NK-92 treated with Interleukin-12 subunit alpha and Interleukin-12 subunit beta, amount 100 ng/mL, for 24 hours (cell line): ENCODE data around the gene D2HGDH.
"Not testable (repeated sequence)": the region's sequence is repeated elsewhere in the genome, so short reads cannot be mapped to it uniquely, and the experiment has no call there.

ENCODE experiments used
- DNase-seq: peaks from one replicate; lab custom pipeline; 2025; lab: John Stamatoyannopoulos, UW

The D2HGDH gene

DNA sequence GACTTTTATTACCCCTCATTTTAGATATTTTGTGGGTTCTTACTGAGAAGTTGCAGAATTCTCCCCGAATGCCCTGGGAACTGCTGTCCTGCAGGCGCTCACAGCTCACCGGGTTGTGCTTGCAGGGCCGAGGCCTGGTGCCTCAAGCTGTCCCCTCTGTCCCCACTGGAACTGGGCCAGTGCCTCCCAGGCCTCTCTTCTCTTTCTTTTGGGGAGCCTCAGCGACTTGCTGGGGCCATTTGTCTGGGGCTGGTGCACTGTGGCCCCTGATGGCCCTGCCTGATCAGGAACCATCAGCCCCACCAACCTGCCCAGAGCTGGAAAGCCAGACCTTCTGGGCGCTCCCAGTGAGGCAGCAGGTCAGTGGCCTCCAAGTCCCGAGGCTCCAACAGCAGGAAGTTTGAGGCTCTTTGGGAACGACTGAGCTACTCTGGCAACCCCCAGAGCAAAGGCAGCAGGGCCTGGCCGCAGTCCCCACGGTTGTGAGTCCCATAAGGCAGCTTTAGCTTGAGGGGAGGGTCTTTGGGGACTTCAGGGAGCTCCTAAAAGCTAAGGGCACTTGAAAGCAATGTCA lies 59.9 kb downstream of the D2HGDH start:
- no peak for DNase-seq

DNA sequence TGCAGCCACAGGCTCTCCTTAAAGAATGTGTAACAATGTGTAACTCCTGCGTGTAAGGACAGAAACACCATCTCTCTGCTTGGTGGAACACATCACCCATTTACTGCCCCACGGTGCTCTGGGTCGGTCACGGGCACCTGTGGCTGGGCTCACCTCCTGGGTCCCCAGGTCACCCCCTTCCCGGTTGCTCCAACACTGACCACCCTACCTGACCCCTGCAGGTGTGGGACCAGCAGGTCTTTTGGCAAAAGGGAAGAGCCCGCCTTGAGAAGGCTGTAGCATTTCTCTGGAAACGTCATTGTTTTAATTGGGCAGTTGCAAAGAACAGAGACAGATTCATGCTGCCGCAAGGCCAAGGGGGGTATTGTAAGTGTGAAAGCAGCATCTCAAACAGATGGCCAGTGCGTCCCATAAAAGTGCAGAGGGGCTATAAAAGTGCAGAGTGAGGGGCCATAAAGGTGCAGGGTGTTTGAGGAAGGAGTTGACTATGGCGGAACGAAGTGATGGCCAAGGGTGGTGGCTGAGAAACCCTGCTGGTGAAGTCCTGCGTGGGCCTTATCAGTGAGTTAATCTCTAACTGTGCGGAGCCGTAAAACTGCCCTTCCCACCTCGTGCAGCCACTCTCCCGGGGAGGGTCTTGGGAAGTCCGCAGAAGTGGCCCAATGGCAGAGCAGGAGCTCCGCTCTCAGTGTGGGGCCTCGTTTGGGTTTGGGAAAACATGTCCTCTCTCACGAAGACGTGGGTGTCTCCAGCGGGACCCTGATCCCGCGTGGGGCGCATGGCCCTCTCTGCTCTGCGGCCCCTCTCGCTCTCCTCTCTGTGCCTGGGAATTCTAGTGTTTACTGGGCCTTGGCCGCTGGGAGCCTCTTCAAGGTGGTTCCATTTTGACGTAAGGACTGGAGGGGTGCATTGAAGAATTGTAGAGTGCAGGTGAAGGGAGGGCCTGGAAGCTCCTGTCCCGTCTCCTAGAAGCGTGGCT lies 60.9 kb downstream of the D2HGDH start:
- DNase-seq: no peak

DNA sequence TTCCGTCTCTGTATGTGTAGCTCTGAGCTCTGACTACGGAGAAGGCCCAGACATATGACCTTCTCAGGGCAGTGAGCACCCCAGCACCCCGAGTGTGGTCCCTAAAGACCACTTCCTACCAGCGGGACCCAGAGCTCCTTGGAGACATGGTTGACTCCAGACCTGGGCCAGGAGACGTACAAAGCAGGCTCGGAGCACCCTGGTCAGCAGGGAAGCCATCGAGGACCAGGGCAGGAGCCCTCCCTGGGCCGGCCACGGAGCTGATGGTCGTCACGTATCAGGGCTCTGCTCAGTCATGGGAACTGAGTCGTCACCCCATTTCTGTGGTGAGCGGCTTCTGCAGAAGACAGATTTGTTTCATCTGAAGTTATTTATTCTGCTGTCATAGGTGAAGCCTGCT lies 61.8 kb downstream of the D2HGDH start:
- no peak for DNase-seq

DNA sequence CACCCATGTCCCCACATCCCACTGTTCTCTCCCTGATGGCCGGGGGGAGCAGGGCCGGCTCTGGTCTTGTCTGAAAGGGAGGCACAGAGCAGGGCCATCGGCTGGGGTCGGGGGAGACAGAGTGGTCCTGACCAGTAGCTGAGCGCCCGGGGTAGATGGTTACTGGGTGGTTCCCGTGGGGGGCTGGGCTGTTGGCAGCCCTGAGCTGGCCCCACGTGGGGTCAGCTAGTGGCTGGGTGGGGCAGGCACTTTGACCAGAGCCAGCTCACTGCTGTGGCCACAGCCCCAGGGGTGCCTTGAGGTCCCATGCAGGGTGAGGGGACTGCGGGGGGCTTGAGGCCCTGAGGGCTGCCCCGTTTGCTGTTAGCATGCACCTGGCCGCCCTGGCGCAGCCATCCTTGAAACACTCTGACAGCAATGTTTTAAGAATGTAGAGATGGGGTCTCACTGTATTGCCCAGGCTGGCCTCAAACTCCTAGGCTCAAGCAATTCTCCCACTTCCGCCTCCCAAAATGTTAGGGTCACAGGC lies 62.2 kb downstream of the D2HGDH start:
- no peak for DNase-seq

DNA sequence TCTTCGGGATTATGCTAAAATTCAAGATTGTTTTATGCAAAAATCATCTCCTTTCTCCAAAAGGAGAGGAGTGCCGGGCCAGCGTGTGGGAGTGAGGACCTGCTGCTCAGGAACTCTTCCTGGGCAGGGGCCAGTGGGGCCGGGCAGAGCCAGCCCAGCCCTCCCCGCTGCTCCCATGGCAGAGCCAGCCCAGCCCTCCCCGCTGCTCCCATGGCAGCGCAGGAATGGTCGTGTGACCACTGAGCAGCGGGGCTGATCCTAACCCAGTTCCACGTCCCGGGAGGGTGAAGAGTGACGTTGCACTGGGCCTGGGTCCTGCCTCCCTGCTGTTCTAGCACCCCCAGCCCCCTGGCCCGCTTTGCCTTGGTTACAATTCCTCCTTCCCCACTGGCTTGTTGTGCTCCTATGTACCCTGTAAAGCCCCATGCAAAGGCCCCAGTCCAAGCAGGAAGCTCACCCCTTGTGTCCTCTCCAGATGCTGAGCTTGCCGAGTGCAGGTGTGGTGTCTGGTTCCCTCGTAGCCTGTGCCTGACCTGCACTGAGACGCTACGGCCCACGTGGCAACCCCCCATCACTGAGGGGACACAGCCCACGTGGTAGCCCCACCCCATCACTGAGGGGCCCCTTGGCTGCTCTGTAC lies 63.1 kb downstream of the D2HGDH start:
- no peak for DNase-seq

DNA sequence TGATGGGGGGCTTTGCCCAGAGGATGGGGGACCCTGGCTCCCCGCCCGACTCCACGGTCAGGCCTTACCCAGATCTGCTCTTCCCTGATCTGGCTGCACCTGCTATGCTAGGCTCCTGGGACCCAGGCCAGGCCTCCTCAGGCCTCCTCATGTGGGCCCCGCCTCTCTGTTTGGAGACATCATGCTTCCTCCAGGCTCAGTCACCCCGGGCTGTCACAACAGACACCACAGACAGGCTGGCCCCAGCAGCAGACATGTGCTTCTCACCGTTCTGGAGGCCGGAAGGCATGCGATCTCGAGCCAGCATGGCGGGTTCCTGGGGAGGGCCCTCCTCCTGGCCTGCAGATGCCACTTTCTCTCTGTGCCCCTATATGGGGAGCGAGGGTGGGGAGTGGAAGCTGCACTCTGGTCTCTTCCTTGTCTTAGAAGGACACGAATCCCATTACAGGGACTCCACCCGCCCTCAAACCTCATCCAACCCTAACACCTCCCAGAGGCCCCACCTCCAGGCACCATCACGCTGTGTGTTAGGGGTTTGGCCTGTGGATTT lies 63.7 kb downstream of the D2HGDH start:
- no peak for DNase-seq

DNA sequence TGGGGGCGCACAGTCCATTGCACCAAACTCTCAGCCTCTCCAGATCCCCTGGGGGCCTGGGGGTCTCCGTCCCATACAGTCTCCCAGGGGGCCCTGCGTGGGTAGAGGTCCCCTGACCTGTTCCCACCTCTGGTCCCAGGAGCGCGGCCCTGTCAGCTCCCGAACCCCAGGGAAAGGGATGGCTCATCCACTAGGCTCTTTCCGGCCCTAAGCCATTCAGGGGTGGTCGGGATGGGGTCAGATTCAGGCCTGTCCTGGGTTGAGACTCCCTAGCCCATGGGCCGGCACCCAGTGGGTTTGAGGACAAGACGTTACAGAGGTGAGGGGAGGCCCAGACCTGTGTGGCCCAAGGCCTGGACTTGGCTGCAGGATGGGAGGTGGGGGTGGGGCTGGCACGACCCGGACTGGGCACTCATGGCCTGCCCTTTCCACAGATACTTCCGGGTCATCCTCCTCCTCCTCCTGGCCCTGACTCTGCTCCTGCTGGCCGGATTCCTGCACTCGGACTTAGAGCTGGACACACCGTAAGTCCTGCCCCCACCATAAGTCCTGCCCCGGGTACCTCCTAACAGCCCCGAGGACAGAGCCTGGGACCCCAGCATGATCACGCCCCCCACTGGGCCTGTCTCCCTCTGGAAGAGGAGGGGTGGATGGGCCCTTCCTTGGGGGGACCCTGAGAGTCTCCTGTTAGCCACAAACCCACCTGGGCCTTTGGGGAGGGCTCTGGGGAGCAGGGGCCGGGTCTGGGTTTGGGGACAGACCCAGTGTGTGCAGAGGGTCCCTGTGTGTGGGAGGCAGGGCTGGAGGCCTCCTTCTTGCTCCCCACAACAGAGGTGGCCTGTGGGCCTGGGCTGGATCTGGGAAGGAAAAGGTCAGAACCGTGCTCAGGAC lies 64.4 kb downstream of the D2HGDH start:
- DNase-seq: no peak

DNA sequence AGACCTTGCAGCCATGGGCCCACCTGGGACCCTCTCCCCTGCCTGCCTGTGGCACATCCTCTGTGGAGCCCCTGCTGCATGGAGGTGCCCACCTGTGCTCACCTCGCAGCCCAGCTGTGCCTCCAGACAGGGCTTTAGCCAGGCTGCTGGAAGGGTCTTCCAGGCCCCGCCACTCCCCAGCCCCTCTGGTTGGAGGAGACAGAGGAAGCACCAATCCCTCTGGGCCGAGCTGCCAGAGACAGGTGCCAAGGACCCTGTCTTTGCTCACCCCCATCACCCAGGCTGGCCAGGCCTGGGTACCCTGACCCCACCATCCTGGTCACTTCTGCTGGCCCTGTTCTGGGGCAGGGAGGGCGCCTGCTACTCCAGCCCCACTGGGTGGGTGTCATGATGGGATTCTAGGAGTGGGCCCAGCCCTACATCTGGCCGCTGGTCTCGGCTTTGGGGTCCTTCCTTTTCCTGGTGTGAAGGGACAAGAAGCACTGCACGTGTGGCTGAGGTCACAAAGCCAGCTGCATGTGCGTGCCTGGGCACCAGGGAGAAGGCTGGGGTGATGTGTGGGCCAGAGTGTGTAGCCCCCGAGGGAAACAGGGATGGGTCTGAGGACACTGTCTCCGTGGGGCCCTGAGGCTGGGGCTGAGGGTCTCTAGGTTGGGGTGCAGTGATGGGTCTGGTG lies 65.2 kb downstream of the D2HGDH start:
- no peak for DNase-seq

DNA sequence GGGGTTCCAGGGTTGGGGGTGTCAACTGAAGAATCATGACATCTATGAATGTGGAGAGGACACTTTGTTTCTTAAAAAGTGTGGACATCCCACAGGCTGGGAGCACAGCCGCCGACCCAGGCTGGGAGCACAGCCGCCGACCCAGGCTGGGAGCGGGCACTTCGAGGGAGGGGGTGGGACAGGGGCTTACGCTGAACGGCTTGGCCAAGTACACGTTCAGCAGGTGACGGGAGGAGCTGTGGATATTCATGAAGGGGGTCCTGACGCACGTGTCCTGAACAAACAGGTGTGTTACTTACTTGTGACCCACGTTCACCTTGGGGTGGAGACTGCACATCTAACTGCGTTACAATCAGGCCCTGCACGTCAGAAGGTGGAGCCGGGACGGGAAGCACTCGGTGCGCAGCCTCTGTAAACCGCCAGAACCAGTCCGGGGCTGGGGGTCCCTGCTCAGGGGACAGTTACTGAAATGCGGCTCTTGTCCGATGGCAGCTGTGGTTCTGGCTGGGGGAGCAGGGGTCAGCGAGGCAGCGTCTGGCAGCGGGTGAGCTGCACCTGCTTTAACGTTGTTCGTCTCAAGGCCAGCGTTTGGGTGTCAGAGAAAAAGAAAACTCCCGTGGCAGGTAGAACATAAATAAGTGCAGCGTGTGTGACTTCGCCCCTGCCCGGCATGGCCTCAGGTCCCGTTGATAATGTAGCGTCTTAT lies 65.9 kb downstream of the D2HGDH start:
- not testable (repeated sequence) for DNase-seq

DNA sequence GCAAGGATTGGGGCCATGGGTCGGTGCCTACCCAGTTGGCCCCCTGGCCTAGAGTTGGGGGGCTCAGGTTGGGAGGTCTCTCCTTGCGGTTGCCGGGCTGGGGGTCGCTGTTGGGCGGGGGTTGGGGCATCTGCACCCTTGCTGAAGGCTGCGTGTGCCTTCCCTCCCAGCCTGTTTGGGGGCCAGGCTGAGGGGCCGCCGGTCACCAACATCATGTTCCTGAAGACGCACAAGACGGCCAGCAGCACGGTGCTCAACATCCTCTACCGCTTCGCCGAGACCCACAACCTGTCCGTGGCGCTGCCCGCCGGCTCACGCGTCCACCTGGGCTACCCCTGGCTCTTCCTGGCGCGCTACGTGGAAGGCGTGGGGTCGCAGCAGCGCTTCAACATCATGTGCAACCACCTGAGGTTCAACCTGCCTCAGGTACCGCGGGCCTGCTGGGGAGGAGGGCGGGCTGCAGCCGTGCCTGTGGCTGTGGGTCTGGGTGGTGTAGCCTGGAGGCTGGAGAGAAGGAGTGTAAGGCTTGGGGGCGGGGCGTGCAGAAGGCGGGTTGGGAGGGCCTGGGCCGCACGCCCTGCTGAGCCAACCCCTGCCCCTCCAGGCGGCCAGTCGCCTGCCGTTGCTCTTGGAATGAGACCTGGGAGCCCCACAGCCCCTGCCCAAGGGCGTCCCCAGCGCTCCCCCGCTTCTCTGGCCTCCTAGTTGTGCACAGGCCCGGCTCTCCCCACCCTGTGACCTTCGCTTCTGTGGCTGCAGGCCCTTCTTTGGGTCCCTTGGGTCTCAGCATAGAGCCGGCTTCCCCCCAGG lies 67.4 kb downstream of the D2HGDH start:
- no peak for DNase-seq

DNA sequence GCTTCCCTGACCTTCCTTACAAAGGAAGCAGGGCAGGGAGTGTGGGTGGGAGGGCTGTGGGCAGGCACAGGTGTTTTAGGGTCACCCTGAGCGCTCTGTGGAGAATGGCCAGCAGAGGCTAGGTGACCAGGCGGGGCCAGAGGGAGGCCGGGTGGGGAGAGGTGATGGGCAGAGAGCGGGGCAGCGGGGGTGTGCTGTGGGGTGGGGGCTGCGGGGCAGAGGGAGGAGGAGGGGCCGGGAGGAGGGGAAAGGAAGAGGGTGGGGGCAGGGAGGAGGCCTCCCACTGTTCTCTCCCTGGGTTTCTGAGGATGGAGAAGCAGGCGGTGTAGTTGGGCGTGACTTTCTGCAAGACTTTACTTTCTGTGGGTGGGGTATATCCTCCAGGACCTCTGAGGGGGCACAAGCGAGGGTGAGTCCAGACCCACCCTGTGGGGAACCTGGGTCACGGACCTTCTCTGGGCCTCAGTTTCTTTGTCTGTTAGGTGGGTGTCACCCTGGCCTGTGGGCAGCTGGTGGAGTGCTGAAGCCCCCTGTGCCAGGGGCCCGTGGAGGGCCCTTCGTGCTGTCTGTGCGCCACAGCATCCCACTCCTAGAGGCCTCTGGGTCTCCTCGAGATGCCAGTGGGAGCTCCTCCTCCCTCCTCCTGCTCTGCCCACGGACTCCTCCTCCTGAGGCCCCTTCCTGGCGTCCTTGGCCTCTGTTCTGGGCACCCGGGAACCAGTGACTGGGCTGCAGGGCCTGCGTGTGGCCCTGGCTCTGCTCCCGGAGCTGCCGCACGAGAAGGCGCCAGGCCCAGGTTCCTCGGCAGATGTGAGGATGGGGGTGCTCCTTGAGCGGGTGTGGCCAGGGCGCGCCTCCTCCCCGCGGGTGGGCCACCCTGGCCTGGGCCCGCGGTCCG lies 68.2 kb downstream of the D2HGDH start:
- no peak for DNase-seq

DNA sequence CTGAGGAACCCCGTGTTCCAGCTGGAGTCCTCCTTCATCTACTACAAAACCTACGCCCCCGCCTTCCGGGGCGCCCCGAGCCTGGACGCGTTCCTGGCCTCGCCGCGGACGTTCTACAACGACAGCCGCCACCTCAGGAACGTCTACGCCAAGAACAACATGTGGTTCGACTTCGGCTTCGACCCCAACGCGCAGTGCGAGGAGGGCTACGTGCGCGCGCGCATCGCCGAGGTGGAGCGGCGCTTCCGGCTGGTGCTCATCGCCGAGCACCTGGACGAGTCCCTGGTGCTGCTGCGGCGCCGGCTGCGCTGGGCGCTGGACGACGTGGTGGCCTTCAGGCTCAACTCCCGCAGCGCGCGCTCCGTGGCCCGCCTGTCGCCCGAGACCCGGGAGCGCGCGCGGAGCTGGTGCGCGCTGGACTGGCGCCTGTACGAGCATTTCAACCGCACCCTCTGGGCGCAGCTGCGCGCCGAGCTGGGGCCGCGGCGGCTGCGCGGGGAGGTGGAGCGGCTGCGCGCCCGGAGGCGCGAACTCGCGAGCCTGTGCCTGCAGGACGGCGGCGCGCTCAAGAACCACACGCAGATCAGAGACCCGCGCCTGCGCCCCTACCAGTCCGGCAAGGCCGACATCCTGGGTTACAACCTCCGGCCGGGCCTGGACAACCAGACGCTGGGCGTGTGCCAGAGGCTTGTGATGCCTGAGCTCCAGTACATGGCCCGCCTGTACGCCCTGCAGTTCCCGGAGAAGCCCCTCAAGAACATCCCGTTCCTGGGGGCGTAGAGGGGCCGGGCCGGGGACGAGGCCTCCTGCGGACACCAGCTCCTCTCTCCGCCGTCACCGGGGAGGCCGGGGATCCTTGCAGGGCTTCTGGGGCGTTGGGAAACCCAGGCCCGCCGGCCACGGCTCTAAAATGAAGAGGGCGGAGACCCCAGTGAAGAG lies 69.2 kb downstream of the D2HGDH start:
- DNase-seq: no peak

DNA sequence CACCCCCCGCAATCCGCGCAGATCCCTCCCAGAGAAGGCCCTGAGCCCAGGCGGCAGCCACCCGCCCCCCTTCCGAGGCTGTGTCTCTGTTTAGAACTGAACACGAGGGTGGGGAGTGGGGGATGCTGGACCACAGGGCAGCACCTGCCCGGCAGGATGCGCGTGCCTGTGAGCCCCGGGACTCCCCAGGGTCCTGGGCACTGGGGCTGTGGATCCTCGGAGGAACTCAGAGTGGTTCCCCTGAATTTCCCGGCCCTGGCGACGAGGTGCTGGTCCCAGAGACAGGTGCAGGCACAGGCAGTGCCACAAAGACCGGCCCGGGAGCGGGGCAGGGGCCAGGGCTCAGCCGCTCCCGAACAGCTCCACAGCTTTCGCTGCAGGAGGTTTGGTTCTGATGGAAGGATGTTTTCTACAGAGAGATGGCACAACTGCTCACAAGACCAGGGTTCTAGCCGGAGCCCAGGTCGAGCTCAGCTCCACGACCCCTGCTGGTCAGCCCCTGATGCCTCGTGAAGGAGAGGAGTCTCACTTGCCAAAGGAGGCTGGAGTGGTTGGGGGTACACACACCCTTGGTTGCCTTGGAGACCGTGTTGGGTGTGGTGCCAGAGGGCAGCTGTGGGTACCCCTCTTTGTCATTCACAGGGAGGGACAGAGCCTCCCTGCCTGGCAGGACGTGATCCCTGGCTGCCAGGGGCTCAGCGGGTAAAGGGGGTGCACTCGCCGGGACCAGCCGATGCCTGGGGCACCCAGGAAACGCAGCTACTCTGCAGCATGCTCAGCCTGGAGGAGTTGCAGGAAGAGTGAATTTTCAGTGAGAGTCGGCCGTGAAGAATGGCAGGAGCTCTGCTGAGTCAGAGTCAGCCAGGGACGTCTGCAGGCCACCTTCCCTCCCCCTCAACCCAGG lies 70.1 kb downstream of the D2HGDH start:
- DNase-seq: no peak

DNA sequence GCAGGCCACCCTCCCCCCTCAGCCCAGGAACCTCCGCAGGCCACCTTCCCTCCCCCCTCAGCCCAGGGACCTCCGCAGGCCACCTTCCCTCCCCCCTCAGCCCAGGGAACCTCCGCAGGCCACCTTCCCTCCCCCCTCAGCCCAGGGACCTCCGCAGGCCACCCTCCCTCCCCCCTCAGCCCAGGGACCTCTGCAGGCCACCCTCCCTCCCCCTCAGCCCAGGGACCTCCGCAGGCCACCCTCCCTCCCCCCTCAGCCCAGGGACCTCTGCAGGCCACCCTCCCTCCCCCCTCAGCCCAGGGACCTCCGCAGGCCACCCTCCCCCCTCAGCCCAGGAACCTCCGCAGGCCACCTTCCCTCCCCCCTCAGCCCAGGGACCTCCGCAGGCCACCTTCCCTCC lies 71.8 kb downstream of the D2HGDH start:
- not testable (repeated sequence) for DNase-seq

DNA sequence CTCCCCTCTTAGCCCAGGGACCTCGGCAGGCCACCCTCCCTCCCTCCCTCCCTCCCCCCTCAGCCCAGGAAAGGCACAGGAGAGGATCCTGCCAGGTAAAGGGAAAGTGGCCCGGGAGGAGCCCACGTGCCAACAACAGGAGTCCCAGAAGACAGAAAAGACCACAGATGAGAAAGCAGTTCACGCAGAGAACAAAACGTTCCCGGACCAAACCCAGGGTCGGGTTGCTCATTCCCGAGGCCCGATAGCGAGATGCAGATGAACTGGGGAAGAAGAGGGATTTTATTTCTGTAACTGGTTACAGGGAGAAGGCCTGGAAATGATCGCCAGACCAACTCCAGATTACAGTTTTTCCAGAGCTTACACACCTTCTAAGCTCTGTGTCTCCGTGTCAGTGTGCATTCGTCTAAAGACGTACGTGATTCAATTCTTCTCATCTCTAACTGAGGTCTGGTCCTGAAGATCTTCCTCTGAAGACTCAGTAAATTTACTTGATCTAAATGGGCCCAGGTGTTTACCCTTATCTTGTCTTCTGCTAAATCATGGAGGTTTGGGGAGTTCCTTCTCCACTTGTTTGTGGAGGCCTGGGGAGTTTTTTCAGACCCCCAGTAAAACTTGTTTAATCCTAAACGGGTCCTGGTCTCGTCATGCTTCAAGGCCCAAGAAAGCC lies 73.8 kb downstream of the D2HGDH start:
- no peak for DNase-seq
